Lung (tissue), 12 donors: ENCODE measurements around the gene BCL7B. TPM values are rescaled to one million over a fixed set of nuclear protein-coding genes. Genes with fewer than 3 reads are reported as not detected.
"Not testable (repeated sequence)": the region's sequence is repeated elsewhere in the genome, so short reads cannot be mapped to it uniquely, and the experiment has no call there.

ENCODE experiments used
- ATAC-seq: fragments of 200-7000 bp; cut with Tn5 transposase; one replicate; pipeline ENCODE4 v1.9.1; 2020; ENCODE audit warnings: moderate number of reproducible peaks; ENCODE audit not compliant: insufficient read depth, low FRiP score
- DNase-seq, 3 donors: peaks; one replicate each; pipeline ENCODE4 v3.0.0-alpha.2; 2013 to 2017
- H3K27ac ChIP-seq, 2 donors: one replicate each; pipeline ENCODE4 v1.5.1; 2013; ENCODE audit warnings: mild to moderate bottlenecking in 2 of 2, moderate library complexity in 2 of 2, control low read depth in 1 of 2, inconsistent platforms in 1 of 2, low read depth in 1 of 2, low read length in 1 of 2
- H3K27me3 ChIP-seq, 3 donors: one replicate each; pipeline ENCODE4 v1.5.1; 2013; ENCODE audit warnings: low read length in 2 of 3; ENCODE audit not compliant: control insufficient read depth in 3 of 3, insufficient read depth in 3 of 3
- H3K36me3 ChIP-seq, 4 donors: one replicate each; pipeline ENCODE4 v1.5.1; 2013; ENCODE audit warnings: low read length in 4 of 4, mild to moderate bottlenecking in 1 of 4, moderate library complexity in 1 of 4; ENCODE audit not compliant: control insufficient read depth in 4 of 4, insufficient read depth in 4 of 4
- H3K4me1 ChIP-seq, 5 donors: one replicate each; pipeline ENCODE4 v1.5.1; 2013; ENCODE audit warnings: low read length in 5 of 5, mild to moderate bottlenecking in 2 of 5, moderate library complexity in 1 of 5; ENCODE audit not compliant: control insufficient read depth in 5 of 5, insufficient read depth in 5 of 5
- H3K4me3 ChIP-seq: one replicate; pipeline ENCODE4 v1.5.1; 2013; ENCODE audit warnings: mild to moderate bottlenecking, control low read depth, moderate library complexity
- H3K9ac ChIP-seq, 2 donors: one replicate each; pipeline ENCODE4 v1.5.1; 2013; ENCODE audit warnings: low read length in 2 of 2, control low read depth in 1 of 2; ENCODE audit not compliant: insufficient read depth in 1 of 2
- H3K9me3 ChIP-seq, 4 donors: one replicate each; pipeline ENCODE4 v1.5.1; 2013; ENCODE audit warnings: low read length in 3 of 4, mild to moderate bottlenecking in 1 of 4, moderate library complexity in 1 of 4; ENCODE audit not compliant: control insufficient read depth in 4 of 4, insufficient read depth in 3 of 4
- WGBS, 2 donors: extraction: QIAGEN DNeasy Blood & Tissue Kit; methylation state at CpG; one replicate each; pipeline ENCODE4 v1.1.7; 2013; 5-methylcytosine and 5-hydroxymethylcytosine counted together
- polyA plus RNA-seq, 2 donors: library from polyadenylated mRNA; stranded (reverse); fragments of 200-250 nt; gene quantifications; one replicate each; pipeline ENCODE4 v1.2.1, GENCODE V29; 2013
- total RNA-seq, 2 donors: library from RNA; depleted of rRNA in 1 of 2; stranded (reverse); fragments of >200 nt in 1 of 2; gene quantifications; one replicate each; pipeline ENCODE4 v1.2.1, GENCODE V29; 2014 to 2021
- TF ChIP-seq, protein P1 (sequence below): IDR thresholded peaks from 2 replicates; pipeline ENCODE4 v1.5.1; 2012; ENCODE audit warnings: mild to moderate bottlenecking; ENCODE audit errors: control extremely low read depth, extremely low read depth
- donor health status: control.
- donor health status: control.
- donor health status: Bipolar disorder and iron deficiency.
- donor health status: healthy.
- donor health status: DM: yes; HTN: yes; CAD: no.

Gene BCL7B
- total and polyA plus RNA-seq, 4 donors, result 17.7 to 71.0 (median 60.6) TPM

DNA sequence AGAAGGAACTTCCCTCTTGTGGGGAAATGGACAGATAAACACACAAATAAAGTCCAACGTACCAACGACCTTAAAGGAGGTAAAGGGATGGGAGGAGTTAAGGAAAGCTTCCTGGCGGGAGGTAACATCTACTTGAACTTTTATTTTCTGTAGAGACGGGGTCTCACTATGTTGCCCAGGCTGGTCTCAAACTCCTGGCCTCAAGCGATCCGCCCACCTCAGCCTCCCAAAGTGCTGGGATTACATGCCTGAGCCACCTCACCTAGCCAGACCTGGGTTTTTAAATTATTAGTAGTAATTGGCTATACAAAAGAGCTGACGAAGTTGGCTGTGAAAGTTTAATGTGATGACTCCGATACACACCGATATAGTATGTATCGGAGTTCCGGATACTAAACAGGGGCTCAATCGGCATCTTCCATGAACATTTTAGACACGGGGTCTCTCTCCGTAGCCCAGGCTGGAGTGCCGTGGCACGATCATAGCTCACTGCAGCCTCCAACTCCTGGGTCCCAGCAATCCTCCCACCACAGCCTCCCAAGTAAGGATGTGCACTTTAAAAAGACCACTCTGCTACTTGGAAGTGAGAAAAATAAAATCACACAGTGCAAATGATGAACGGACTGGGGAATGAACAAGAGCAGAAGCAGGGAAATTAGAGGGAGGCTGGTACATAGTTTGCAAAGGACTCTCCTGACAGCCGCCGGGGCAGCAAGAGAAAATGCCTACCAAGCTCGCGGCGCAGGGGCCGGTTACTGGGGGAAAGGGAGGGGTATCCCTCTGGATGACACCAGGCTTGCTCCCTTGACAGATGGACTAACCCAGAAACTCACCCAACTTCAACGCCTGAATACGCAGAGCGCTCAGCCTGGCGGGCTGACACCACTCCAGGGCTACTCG lies 1.0 kb downstream of the BCL7B start:
- H3K9ac ChIP-seq, result peak overlapping the region; percentile 45 to 63
- H3K4me1 ChIP-seq, result peaks cover 4 to 9% (median 7%) of the 10 kb centered on the region in 5 donors
- H3K27me3 ChIP-seq, result no peaks in the 10 kb centered on the region
- ATAC-seq (no peak), DNase-seq (no peak)
- H3K36me3 ChIP-seq, result peaks cover 0 to 13% (median 4%) of the 10 kb centered on the region in 4 donors
- WGBS, 2 donors, result 16 to 23% methylated on average over 28 of the region's 28 CpGs
- H3K27ac ChIP-seq, result peak overlapping the region; percentile 38 to 99
- H3K9me3 ChIP-seq, result no peaks in the 10 kb centered on the region
- TF ChIP-seq, protein P1, sequence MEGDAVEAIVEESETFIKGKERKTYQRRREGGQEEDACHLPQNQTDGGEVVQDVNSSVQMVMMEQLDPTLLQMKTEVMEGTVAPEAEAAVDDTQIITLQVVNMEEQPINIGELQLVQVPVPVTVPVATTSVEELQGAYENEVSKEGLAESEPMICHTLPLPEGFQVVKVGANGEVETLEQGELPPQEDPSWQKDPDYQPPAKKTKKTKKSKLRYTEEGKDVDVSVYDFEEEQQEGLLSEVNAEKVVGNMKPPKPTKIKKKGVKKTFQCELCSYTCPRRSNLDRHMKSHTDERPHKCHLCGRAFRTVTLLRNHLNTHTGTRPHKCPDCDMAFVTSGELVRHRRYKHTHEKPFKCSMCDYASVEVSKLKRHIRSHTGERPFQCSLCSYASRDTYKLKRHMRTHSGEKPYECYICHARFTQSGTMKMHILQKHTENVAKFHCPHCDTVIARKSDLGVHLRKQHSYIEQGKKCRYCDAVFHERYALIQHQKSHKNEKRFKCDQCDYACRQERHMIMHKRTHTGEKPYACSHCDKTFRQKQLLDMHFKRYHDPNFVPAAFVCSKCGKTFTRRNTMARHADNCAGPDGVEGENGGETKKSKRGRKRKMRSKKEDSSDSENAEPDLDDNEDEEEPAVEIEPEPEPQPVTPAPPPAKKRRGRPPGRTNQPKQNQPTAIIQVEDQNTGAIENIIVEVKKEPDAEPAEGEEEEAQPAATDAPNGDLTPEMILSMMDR, result no peak
- peak overlapping the region; percentile 65 for H3K4me3 ChIP-seq

DNA sequence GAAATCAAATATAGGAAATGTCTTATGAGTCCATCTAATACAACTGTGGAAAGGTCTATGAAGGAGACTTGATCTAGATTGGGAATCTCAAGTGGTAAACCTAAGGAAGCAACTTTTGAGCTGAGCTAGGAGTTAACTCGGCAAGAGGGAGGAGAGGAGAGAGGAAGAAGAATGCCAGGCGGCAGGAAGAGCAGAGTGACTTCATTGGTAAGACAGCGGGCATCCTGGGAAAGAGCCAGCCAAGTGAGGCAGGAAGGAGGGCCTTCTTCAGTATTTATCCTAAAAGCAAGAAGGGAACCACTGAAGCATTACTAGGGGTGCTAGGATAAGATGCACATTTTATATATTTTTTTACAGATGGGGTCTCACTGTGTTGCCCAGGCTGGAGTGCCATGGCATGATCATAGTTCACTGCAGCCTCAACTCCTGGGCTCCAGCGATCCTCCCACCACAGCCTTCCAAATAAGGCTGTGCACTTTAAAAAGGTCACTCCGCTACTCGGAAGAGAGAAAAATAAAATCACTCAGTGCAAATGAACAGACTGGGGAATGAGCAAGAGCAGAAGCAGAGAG lies 2.0 kb downstream of the BCL7B start:
- H3K9me3 ChIP-seq, result no peaks in the 10 kb centered on the region
- WGBS, 2 donors, result 54 to 57% methylated on average over 6 of the region's 6 CpGs
- DNase-seq, result no peak
- TF ChIP-seq, protein P1, result no peak
- H3K27me3 ChIP-seq, result no peaks in the 10 kb centered on the region
- peaks cover 4 to 9% (median 7%) of the 10 kb centered on the region in 5 donors for H3K4me1 ChIP-seq
- no peak for ATAC-seq
- peaks cover 4 to 16% (median 10%) of the 10 kb centered on the region in 4 donors for H3K36me3 ChIP-seq
- H3K27ac ChIP-seq, result no peak overlapping the region
- no peak overlapping the region for H3K4me3 ChIP-seq
- H3K9ac ChIP-seq, result no peak overlapping the region

DNA sequence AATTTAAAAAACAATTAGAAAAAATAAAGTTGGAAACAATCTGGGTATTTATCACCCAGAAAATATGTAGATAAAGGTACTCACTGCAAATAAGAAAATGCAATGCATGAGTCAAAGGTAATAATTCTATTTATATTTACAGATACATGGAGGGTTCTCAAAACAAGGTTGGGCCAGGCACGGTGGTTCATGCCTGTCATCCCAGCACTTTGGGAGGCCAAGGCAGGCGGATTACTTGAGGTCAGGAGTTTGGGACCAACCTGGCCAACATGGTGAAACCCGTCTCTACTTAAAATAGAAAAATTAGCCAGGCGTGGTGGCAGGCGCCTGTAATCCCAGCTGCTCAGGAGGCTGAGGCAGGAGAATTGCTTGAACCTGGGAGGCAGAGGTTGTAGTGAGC lies 7.4 kb downstream of the BCL7B start:
- not testable (repeated sequence) for H3K27ac ChIP-seq, ATAC-seq, H3K4me1 ChIP-seq, H3K4me3 ChIP-seq, H3K9ac ChIP-seq, H3K9me3 ChIP-seq, H3K27me3 ChIP-seq, DNase-seq
- H3K36me3 ChIP-seq, result peaks cover 4 to 32% (median 11%) of the 10 kb centered on the region in 4 donors
- 89 to 92% methylated on average over 5 of the region's 5 CpGs for WGBS, 2 donors

DNA sequence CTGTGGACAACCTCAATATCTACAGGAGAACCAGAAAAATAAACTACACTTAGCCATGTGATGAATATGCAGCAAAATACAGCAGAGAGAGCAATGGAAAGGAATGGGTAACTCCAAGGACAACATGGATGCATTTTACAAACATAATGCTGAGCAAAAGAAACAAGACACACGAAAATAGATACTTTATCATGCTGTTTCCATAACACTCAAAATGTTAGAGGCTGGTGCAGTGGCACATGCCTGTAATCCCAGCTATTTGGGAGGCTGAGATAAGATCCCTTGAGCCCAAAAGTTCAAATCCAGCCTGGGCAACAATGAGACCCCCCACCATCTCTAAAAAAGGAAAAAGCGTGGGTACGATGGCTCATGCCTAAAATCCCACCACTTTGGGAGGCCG lies 8.3 kb downstream of the BCL7B start:
- WGBS, 2 donors, result 93 to 94% methylated on average over 4 of the region's 4 CpGs
- Histone ChIP-seq H3K9ac (no peak overlapping the region), H3K27ac (no peak overlapping the region), H3K4me3 (no peak overlapping the region), H3K27me3 (no peaks in the 10 kb centered on the region), H3K36me3 (peaks cover 4 to 28% (median 11%) of the 10 kb centered on the region in 4 donors), H3K9me3 (no peaks in the 10 kb centered on the region), H3K4me1 (peaks cover 0 to 3% (median 0%) of the 10 kb centered on the region in 5 donors)
- TF ChIP-seq, protein P1, result no peak
- ATAC-seq (no peak), DNase-seq (no peak)
